ENCODE results near the gene OXCT2. TPM values are rescaled to one million over a fixed set of nuclear protein-coding genes. Genes with fewer than 3 reads are reported as not detected.
"Not testable (repeated sequence)": the region's sequence is repeated elsewhere in the genome, so short reads cannot be mapped to it uniquely, and the experiment has no call there.

The OXCT2 gene
- total RNA-seq, 1 experiment from 2014 or later, result 1.3 TPM

DNA sequence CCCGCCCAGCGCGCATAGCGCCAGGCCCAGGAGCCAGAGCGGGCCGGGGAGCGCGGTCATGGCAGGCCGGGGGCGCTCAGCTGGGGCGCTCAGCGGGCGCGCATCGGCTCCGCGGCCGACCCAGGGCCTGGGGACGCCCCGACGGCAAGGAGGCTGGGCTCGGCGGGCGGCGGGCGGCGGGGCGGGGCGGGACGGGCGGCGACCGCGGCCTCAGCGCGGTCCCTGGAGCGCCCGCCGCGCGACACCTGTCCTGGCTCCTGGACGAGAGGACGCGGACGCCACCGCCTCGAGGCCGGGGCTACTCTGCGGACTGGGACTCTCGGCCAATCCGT is 17.2 kb upstream of the OXCT2 start:
- Mint-ChIP-seq H3K9me3 (ENCODE audit: low read depth, unreplicated experiment) (no peaks in the 10 kb centered on the region), H3K27ac (ENCODE audit: unreplicated experiment) (no peak overlapping the region), H3K4me3 (ENCODE audit: low read depth, unreplicated experiment) (peak overlapping the region; percentile 74), H3K27me3 (ENCODE audit: unreplicated experiment) (no peaks in the 10 kb centered on the region), H3K4me1 (ENCODE audit: low read depth, unreplicated experiment) (no peaks in the 10 kb centered on the region), H3K36me3 (ENCODE audit: insufficient read depth, unreplicated experiment) (peaks cover 17% of the 10 kb centered on the region)
- intact Hi-C loops (cut with micrococcal nuclease; ENCODE audit: unreplicated experiment), result no loop called here
- no peak for DNase-seq
- CTCF ChIA-PET, result interaction anchor here (0.6 to 1.0 kb wide), 2 partner anchors 131 to 362 kb away, joined by 3 to 4 read pairs; no protein-coding TSS in a partner anchor
- TF ChIP-seq, protein P1, sequence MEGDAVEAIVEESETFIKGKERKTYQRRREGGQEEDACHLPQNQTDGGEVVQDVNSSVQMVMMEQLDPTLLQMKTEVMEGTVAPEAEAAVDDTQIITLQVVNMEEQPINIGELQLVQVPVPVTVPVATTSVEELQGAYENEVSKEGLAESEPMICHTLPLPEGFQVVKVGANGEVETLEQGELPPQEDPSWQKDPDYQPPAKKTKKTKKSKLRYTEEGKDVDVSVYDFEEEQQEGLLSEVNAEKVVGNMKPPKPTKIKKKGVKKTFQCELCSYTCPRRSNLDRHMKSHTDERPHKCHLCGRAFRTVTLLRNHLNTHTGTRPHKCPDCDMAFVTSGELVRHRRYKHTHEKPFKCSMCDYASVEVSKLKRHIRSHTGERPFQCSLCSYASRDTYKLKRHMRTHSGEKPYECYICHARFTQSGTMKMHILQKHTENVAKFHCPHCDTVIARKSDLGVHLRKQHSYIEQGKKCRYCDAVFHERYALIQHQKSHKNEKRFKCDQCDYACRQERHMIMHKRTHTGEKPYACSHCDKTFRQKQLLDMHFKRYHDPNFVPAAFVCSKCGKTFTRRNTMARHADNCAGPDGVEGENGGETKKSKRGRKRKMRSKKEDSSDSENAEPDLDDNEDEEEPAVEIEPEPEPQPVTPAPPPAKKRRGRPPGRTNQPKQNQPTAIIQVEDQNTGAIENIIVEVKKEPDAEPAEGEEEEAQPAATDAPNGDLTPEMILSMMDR (IDR thresholded peaks at IDR 0.05; ENCODE audit: unreplicated experiment), result no peak
- BruUV-seq (replicated peaks), result no TSS peak

DNA sequence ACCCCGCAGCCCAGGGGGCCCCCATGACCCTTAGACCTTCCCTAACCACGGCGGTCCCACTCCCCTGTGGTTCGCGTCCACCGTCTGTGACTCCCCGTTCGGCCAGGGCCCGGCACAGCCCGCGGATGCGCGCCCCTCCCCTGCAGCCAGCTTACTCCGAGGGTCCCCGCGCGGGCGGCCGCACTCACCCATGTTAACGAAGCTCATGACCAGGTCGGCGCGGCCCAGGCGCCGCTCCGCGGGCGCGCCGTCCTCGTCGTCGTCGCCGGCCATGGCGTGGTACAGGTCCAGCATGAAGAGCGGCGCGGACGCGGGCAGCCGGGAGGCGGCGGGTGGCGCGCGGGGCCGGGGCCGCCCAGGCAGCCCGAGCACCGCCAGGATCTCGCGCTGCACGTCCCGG is 16.8 kb upstream of the OXCT2 start:
- H3K27me3 Mint-ChIP-seq (ENCODE audit: unreplicated experiment); H3K4me1 Mint-ChIP-seq (ENCODE audit: low read depth, unreplicated experiment); BruUV-seq (replicated peaks); H3K27ac Mint-ChIP-seq (ENCODE audit: unreplicated experiment); intact Hi-C loops (cut with micrococcal nuclease; ENCODE audit: unreplicated experiment); H3K9me3 Mint-ChIP-seq (ENCODE audit: low read depth, unreplicated experiment); DNase-seq: not testable (repeated sequence)
- CTCF ChIA-PET, result interaction anchor here (0.6 to 1.0 kb wide), 2 partner anchors 131 to 362 kb away, joined by 3 to 4 read pairs; no protein-coding TSS in a partner anchor
- H3K36me3 Mint-ChIP-seq (ENCODE audit: insufficient read depth, unreplicated experiment), result peaks cover 17% of the 10 kb centered on the region
- H3K4me3 Mint-ChIP-seq (ENCODE audit: low read depth, unreplicated experiment), result peak overlapping the region; percentile 74

DNA sequence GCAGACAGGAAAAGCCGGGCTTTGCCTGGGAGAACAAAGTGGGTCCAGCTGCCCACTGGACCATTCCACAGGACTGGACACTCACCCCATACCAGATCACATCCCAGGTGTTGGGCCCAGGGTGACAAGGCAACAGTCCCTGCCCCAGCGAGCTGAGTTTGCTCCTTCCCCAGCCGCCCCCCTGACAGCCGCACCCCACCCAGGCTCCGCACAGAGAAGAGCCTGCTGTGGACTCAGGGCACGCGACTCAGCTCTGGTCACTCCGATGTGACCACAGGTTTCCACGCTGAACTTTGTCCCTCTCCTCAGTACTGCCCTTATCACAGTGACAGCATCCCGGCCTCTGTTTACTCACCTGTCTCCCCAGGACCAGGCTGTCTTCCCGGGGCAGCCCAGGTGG is 16.3 kb upstream of the OXCT2 start:
- no peaks in the 10 kb centered on the region for H3K4me1 Mint-ChIP-seq (ENCODE audit: low read depth, unreplicated experiment)
- intact Hi-C loops (cut with micrococcal nuclease; ENCODE audit: unreplicated experiment), result no loop called here
- DNase-seq, result no peak
- no peaks in the 10 kb centered on the region for H3K9me3 Mint-ChIP-seq (ENCODE audit: low read depth, unreplicated experiment)
- CTCF ChIA-PET, result no interaction called here
- TF ChIP-seq, protein P1 (IDR thresholded peaks at IDR 0.05; ENCODE audit: unreplicated experiment), result no peak
- H3K27me3 Mint-ChIP-seq (ENCODE audit: unreplicated experiment), result no peaks in the 10 kb centered on the region
- H3K27ac Mint-ChIP-seq (ENCODE audit: unreplicated experiment), result no peak overlapping the region
- no TSS peak for BruUV-seq (replicated peaks)
- peaks cover 17% of the 10 kb centered on the region for H3K36me3 Mint-ChIP-seq (ENCODE audit: insufficient read depth, unreplicated experiment)
- peak overlapping the region; percentile 74 for H3K4me3 Mint-ChIP-seq (ENCODE audit: low read depth, unreplicated experiment)

DNA sequence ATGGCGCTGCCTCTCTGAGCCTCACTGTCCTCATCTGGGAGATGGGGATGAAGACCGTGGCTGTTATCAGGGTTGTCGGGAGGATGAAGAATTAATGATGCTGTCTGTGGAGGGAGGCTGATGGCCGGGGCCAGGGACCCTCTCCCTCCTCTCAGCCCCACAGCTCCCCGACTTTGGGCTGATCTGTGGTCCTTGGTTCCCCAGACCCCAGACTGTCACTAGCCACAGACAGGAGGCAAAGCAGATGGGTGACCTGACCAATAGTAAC is 15.9 kb upstream of the OXCT2 start:
- CTCF ChIA-PET; H3K27me3 Mint-ChIP-seq (ENCODE audit: unreplicated experiment): not testable (repeated sequence)

GRCh38 chr1:39786303-39787107 is 15.4 kb upstream of the OXCT2 start:
- H3K4me3 Mint-ChIP-seq (ENCODE audit: low read depth, unreplicated experiment); DNase-seq; H3K27me3 Mint-ChIP-seq (ENCODE audit: unreplicated experiment); BruUV-seq (replicated peaks); H3K9me3 Mint-ChIP-seq (ENCODE audit: low read depth, unreplicated experiment); H3K4me1 Mint-ChIP-seq (ENCODE audit: low read depth, unreplicated experiment); intact Hi-C loops (cut with micrococcal nuclease; ENCODE audit: unreplicated experiment); H3K27ac Mint-ChIP-seq (ENCODE audit: unreplicated experiment); CTCF ChIA-PET: not testable (repeated sequence)
- H3K36me3 Mint-ChIP-seq (ENCODE audit: insufficient read depth, unreplicated experiment), result peaks cover 17% of the 10 kb centered on the region

More for the DNA sequence above, 15.9 kb upstream of the OXCT2 start:
- Mint-ChIP-seq H3K4me3 (ENCODE audit: low read depth, unreplicated experiment) (peak overlapping the region; percentile 74), H3K36me3 (ENCODE audit: insufficient read depth, unreplicated experiment) (peaks cover 17% of the 10 kb centered on the region)
- H3K4me1 Mint-ChIP-seq (ENCODE audit: low read depth, unreplicated experiment); DNase-seq; H3K9me3 Mint-ChIP-seq (ENCODE audit: low read depth, unreplicated experiment); intact Hi-C loops (cut with micrococcal nuclease; ENCODE audit: unreplicated experiment); BruUV-seq (replicated peaks); H3K27ac Mint-ChIP-seq (ENCODE audit: unreplicated experiment): not testable (repeated sequence)

- BruUV-seq (replicated peaks); H3K27ac Mint-ChIP-seq (ENCODE audit: unreplicated experiment); H3K9me3 Mint-ChIP-seq (ENCODE audit: low read depth, unreplicated experiment); H3K4me1 Mint-ChIP-seq (ENCODE audit: low read depth, unreplicated experiment); H3K4me3 Mint-ChIP-seq (ENCODE audit: low read depth, unreplicated experiment); H3K36me3 Mint-ChIP-seq (ENCODE audit: insufficient read depth, unreplicated experiment); CTCF ChIA-PET; H3K27me3 Mint-ChIP-seq (ENCODE audit: unreplicated experiment); DNase-seq; intact Hi-C loops (cut with micrococcal nuclease; ENCODE audit: unreplicated experiment): not testable (repeated sequence)
Observed at GRCh38 chr1:39782685-39783084, 11.5 kb upstream of the OXCT2 start.

All from Calu3 (cell line).